Retinal pigment epithelial cell (primary cell): ENCODE results near the gene LAG3.

Source experiments
- DNase-seq: peaks from one replicate; pipeline ENCODE4 v3.0.0-alpha.2; 2010; ENCODE audit warnings: low read depth
- H3K4me3 ChIP-seq: 2 replicates; pipeline ENCODE4 v1.5.1; 2011; ENCODE audit warnings: mild to moderate bottlenecking, low read length, control low read depth, moderate library complexity
- CTCF ChIP-seq: conservative IDR thresholded peaks from 2 replicates; pipeline ENCODE4 v1.5.1; 2011; ENCODE audit warnings: low read depth, low read length, control low read depth, inconsistent platforms

The LAG3 gene

GRCh38 chr12:6764011-6764828 is 8.1 kb upstream of the LAG3 start:
- peak overlapping the region; percentile 27 for H3K4me3 ChIP-seq
- no peak for TF ChIP-seq CTCF
- DNase-seq = peak; percentile 95

GRCh38 chr12:6765048-6765633 is 7.2 kb upstream of the LAG3 start:
- no peak for TF ChIP-seq CTCF
- H3K4me3 ChIP-seq = no peak overlapping the region
- DNase-seq = no peak

- no peak for DNase-seq
- TF ChIP-seq CTCF = no peak
Measured at GRCh38 chr12:6765634-6766581, 6.4 kb upstream of the LAG3 start, which contains the start of gene PTMS. TSS of gene PTMS (plus strand) at chr12:6766363. CDS start at chr12:6766706, 343 bp downstream.

GRCh38 chr12:6766651-6767349 is 5.5 kb upstream of the LAG3 start:
- peak overlapping the region; percentile 88 for H3K4me3 ChIP-seq
- TF ChIP-seq CTCF = peak; percentile 48
- no peak for DNase-seq

More at GRCh38 chr12:6765634-6766581, 6.4 kb upstream of the LAG3 start, which contains the start of gene PTMS:
- H3K4me3 ChIP-seq = peak within 1 kb of the TSS; percentile 88

- peak overlapping the region; percentile 88 for H3K4me3 ChIP-seq
- TF ChIP-seq CTCF = no peak
- DNase-seq = no peak
Measured at GRCh38 chr12:6767353-6768319, 4.7 kb upstream of the LAG3 start.
